Nucleus accumbens (tissue), 56 donors: Measurements from ENCODE around the gene ZEB1.
"Not testable (repeated sequence)": the region's sequence is repeated elsewhere in the genome, so short reads cannot be mapped to it uniquely, and the experiment has no call there.

ENCODE experiments used
- DNase-seq, 56 donors: peaks; one replicate each; lab custom pipeline; 2025; lab: John Stamatoyannopoulos, UW

ZEB1 gene

DNA sequence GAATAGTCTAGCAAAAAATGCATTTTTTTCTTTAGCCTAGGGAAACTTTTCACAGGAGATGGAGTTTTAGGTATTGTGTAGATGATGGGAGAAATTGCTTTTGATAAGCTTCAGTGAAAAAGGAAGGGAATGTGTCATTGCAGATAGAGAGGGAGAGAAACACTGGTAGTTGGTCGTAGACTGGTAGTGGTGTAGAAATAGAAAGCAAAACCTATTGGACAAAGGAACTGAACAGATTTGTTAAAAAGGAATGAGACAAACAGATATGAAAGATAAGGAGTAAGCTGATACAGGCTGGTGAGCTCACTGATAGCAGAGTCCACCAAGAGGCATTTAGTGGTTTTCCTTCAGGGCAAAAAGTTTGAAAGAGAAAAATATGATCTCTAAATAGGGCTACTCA lies 94.3 kb downstream of the ZEB1 start:
- no peak for DNase-seq

DNA sequence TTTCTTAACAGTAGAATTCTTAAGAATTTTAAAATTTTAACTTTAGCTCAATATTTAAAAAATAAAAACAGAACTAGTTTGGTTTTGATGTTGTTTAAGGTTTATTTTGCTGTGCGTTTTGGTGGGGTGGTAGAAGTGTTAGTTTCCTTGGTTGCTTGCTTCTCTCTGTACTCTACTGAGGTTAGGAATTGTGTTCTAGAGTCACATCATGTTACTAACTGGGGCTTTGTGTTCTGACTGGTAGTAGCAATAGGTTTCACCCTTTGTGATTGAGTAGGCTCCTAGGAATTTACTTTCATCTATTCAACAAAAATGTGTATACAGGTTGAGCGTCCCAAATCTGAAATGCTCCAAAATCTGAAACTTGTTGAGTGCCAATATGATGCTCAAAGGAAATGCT lies 99.5 kb downstream of the ZEB1 start:
- no peak for DNase-seq

DNA sequence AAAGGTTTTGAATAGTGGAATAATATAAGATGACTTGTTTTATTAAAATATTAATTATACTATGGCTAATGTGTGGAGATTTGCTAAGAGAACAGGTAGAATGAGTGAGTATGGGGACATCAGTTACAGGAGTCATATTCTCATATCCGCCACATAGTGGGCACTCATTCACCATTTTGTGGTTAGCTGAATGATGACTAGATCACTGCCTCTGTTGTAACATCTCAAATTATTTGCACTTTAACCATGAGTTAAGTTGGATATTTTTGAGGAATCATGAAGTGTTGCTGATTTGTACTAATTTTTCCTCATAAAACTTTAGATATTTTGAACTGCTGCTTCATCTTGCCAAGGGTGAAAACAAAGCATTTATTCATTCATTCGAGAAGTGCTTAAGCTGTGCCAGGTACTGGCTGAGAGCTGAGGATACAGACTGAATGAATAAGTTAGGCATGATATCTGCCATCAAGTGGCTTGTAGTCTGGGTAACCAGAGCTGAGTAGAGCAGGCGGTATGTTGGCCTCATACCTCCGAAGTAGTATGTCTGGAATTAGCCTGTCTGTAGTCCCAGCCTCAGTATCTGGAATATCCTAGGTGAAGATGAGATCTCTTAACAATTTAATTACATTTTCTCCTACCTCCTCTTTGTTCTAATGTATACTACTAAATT lies 100.5 kb downstream of the ZEB1 start:
- peak in 2 of 56 donors; percentile 0 to 4 for DNase-seq

DNA sequence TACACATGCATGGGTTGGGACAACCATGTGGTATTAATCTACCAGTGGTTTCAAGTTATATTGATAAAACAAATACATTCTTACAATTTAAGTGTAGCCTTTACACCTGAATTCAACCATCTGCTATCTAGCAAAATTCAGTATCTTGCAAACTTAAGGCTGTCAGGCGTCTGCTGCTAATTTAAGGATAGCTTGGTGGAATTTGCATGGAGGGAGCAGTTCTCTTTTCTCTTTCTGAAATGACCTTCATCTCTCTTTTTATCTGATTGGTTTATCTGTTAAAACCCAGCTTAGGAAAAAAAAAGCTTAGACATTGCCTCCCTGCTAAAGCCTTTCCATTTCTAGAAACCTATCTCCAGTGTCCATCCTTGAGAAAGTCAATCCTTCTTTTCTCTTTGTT lies 102.3 kb downstream of the ZEB1 start:
- no peak for DNase-seq

DNA sequence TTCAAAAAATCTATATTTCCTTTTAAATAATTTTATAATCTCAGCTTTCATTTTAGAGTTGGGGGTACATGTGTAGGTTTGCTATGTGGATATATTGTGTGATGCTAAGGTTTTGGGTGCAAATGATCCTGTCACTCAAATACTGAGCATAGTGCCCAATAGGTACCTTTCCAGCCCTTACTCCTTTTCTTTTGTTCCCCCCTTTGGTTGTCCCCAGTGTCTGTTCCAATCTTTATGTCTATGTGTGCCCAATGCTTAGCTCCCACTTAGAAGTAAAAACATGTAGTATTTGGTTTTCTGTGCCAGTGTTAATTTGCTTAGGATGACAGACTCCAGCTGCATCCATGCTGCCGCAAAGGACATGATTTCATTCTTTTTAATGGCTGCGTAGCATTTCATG lies 103.6 kb downstream of the ZEB1 start:
- DNase-seq: no peak

DNA sequence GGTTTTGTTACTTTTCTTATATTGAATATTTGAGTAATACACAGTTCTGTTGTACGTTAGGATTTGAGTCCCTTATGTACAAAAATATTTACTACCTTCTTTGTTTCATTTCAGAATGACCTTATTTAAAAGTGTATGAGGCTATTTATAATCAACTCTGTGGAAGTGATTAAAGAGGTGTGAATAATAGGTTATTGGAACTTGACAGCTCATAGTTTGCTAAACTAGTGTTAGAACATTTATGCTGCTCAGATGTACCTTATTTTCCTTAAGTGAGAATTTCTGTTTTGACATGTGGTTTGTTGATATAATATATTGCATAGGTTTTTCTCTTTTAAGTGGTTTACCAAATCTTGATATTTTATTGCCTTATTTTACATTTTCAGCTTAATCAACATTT lies 105.5 kb downstream of the ZEB1 start:
- DNase-seq: no peak

DNA sequence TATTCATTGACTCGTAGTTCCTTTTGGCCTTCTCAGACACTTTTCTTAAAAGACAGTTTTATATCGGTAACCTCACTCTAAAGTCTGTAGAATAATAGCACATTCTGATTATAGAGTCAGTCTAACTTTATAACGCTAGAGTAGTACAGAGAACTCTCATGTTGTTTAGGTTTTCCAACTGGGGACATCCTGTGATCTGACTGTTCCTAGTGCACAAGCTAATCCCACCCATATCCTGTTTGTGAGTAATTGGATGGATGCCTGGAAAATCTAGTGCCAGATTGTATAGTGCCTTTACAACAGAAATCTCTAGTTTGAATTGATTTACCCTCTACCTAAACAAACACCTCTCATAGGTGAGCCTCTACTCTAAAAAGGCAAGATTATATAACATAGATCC lies 107.4 kb downstream of the ZEB1 start:
- no peak for DNase-seq

DNA sequence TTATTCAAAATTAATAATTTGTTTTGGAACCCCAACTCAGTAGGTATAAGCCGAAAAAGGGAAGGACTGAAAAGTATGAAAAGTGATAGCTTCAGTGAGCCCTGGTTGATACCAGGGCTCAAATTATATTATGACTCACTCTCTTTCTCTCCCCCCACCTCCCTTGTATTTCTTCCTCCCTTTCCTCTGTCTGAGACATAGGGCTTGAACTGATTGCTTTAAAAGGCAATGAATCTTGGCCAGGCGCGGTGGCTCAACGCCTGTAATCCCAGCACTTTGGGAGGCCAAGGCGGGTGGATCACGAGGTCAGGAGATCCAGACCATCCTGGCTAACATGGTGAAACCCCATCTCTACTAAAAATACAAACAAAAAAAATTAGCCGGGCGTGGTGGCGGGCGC lies 108.3 kb downstream of the ZEB1 start:
- not testable (repeated sequence) for DNase-seq

DNA sequence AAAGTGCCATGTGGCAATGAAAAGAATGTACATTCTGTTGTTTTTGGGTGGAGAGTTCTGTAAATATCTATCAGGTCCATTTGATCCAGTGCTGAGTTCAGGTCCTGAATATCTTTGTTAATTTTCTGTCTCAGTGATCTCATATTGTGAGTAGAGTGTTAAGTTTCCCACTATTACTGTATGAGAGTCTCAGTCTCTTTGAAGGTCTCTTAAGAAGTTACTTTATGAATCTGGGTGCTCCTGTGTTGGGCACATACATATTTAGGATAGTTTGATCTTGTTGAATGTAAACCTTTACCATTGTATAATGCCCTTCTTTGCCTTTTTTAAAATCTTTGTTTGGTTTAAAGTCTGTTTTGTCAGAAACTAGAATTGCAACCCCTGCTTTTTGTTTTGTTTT lies 109.5 kb downstream of the ZEB1 start:
- DNase-seq: not testable (repeated sequence)

DNA sequence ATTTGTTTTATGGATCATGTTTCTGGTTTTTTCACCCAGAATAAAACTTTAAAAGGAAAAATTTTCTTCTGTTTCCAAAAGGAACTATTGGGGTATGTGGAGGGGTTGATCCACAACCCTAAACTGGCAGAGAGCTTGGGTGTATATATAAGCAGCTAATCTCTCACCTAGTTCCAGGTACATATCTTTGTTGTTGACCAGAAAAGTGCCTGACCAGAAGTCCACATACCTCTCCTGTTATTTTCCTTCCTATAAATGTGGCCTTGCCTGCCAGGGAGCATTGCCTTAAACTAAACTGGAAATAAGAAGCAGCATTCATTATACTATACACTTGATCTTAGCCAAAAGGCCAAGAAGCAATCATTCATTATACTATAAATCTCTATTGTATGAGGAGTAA lies 112.0 kb downstream of the ZEB1 start:
- DNase-seq: no peak

DNA sequence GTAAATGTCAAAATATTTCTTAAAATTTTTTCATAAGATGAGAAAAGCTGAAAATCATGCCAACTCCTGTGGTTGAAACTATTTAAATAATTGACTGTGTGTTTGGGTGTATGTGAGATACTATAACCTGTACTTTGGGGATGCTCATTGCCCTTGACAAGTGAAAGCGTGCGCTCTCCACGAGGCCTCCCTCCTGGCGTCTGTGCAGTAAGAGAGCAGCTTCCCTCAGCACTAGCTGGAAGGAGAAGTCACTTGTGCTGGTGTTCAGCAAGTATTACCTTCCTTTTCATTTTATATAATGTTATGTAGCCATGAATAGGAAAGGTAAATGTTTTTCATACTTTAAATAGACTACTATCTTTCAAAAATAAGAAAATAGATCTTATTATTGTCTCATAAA lies 118.9 kb downstream of the ZEB1 start:
- no peak for DNase-seq

DNA sequence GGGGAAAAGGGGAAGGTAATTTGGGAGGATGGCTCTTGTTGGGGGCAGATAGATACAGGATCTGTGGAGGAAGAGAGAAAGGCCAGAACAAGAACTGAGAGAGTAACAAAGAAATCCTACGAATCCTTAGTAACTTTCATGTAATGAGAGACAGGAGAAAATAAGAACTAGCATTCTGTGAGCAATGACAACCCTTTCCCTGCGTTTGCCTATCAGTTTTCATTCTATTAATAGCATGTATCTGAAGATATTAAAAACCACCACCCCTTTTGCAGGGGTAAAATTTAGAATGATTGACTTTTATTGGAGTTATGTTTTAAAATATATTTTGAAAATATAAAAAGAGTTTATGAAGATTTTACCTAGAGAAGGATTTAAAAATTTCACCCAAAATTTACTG lies 132.8 kb downstream of the ZEB1 start:
- no peak for DNase-seq

DNA sequence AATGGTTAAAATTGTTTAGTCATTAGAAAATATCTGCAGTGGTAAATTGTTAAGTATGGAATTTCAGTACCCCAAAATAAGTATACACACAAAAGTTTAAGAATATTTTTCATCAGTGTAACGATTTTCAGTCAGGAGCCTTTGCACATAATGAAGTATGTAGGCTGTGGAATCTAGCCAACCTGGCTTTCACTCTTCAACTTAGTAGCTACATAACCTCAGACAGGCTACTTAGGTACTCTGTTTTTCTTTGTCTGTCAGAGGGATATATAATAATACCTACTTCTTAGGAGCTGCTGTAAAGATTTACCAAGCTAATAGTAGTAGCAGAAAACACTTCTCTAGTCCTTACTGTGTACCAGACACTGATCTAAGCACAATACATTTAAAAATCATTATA lies 137.5 kb downstream of the ZEB1 start:
- no peak for DNase-seq

DNA sequence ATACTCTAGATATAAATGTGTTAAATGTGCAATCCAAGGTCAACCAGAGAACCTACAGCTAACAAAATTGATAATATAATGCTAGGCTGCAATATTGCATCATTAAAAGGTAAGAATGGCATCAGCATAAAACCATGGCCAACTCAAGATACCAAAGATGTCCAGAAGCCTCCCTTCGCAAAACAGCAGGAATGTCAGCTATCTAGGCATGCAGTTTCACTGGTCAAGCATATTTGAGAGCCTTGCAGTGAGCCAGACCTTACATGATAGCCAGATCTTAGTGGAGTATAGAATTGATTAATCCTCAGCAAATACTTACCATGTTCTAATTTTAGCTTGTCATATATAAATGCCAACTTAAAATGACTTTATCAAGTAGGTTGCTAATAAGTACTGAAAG lies 138.8 kb downstream of the ZEB1 start:
- no peak for DNase-seq

DNA sequence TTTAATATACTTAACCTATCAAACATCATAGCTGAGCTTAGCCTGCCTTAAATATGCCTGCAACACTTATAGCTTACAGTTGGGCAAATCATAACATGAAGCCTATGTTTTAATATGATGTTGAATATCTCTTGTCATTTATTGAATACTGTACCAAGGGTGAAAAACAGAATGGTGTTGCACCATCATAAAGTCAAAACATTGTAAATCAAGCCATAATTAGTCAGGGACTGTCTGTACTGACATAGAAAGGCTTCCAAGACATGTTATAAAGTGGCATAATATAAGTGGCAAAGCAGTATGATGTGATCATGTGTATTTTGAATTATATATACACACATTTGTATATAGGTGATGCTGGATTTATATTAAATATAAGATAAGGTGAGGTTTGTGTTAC lies 140.0 kb downstream of the ZEB1 start:
- DNase-seq: no peak

DNA sequence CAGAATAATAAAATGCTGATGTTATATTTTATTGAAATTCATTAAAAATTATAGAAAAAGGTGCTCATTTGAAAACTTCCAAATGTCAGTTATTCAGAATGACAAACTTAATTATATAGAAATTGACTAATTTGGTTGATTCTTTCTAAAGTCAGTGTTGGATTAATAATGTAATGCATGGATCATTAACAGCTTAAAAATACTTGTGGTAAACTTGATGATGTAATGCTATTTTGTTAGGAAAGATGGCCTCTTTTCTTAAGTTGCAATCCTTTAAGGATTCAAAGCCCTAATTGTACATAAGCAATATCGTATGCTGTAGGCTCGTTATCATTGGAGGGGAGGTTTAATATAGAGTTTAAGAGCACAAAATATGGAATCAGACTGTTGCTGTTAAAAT lies 141.2 kb downstream of the ZEB1 start:
- DNase-seq: no peak

DNA sequence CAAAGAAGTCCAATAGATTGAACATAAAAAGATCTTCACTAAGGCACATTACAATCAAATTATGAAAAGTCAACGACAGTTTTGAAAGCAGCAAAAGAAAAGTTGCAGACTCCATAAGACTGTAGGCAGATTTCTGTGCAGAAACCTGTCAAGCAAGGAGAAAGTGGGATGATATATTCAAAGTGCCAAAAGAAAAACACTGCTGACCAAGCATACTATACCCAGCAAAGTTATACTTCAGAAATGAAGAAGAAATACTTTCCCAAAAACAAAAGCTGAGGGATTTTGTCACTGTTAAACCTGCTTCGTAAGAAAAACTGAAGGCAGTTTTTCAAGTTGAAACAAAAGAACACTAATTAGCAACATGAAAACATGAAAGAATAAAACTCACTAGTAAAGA lies 145.5 kb downstream of the ZEB1 start:
- no peak for DNase-seq

DNA sequence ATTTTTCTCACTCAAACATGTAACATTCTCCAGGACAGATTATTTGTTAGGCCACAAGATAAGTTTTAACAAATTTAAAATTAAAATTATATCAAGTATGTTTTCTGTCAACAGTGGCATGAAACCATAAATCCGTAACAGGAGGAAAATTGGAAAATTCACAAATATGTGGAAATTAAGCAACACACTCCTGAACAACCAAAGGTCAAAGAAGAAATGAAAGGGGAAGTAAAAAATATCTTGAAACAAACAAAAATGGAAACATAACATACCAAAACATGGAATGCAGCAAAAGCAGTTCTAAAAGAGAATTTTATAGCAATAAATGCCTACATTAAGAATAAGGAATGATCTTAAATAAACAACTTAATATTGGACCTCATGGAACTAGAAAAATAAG lies 147.3 kb downstream of the ZEB1 start:
- DNase-seq: no peak

DNA sequence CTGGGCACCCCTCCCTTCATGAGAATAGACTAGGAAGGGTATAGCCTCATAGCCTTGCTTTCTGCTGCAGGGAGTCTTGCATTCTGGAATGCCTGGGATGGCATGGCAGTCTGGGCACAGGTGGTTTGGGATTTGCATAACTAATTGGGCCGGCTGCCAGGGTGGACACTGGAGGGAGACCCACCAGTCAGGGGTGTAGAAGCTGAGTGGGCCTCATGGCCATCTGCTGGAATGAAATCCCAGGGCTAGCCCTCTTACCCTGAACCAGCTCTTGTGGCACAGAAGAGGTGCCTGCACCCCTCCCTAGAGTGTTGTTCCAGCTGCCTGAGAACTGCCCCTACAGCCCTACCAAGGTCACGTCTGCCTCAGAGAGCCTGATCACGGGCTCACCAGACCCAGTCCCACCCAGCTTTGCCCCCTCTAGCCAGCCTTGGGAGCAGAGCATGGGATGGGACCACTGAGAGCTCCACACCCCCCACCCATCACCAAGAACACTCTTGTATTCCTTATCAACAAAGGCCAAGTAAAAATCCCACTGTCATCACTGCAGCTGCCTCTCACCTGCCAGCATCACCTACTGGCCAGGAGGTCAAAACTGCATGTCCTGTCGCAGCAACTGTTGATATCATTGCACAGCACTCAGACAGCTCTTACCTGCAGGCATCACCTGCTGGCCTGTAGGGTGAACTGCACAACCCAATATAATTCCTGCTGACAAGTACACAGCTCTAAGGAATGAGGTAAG lies 148.9 kb downstream of the ZEB1 start:
- DNase-seq: peak in 1 of 56 donors; percentile 1

DNA sequence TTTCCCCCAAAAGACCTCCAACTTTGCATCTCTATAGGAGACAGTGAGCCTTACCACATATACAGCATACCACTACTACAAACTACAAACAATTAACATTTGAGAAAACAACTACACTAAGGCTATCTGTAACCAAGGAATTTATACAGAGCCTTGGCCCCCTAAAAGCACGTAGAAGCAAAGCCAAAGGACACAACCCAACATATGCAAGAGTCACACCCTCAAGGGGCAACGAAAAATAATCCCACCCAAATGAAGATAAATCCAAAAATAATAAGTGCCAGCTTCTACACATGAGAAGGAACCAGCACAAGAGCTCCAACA lies 149.5 kb downstream of the ZEB1 start:
- no peak for DNase-seq

DNA sequence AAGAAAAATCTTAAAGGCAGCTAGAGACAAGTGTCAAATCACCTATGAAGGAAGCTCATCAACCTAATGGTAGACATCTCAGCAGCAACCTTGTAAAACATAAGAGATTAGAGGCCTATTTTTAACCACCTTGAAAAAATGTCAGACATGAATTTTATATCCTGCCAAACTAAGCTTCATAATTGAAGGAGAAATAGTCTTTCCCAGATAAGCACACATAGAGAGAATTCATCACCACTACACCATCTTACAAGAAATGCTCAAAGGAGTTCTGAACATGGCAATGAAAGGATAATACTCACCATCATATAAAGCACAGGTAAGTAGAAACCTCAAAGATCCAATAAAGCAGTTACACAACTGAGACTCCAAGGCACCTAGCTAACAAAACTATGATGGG lies 156.5 kb downstream of the ZEB1 start:
- DNase-seq: no peak

DNA sequence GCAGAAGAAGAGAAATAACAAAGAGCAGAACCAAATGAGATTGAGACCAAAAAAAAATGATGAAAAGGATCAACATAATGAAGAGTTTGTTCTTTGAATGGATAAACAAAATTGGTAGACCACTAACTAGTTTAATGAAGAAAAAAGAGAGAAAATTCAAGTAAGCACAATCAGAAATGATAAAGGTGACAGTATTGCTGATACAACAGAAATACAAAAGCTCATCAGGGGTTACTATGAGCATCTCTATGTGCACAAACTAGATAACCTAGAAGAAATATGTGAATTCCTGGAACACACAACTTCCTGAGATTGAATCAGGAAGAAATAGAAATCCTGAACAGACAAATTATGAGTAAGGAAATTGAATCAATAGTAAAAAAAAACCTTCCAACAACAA lies 157.1 kb downstream of the ZEB1 start:
- no peak for DNase-seq

DNA sequence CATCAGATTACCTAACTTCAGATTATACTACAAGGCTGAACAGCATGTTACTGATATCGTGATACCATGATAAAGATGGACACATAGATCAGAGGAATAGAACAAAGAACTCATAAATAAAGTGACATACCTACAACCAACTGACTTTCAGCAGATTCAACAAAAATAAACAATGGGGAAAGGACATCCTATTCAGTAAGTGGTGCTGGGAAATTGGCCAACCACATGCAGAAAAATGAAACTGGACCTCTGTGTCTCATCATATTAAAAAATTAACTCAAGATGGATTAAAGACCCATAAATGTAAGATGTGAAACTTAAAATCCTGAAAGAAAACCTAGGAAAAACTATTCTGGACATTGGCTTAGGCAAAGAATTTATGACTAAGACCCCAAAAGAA lies 158.6 kb downstream of the ZEB1 start:
- no peak for DNase-seq
